Activated CD4-positive, alpha-beta T cell treated with anti-CD3 and anti-CD28 coated beads, Interleukin-2, amount 50 U/mL, for 1 hour (primary cell): ENCODE measurements around the gene CEMP1.

Source experiments
- DNase-seq: peaks from one replicate; pipeline ENCODE4 v3.0.0-alpha.2; 2020

The CEMP1 gene

DNA sequence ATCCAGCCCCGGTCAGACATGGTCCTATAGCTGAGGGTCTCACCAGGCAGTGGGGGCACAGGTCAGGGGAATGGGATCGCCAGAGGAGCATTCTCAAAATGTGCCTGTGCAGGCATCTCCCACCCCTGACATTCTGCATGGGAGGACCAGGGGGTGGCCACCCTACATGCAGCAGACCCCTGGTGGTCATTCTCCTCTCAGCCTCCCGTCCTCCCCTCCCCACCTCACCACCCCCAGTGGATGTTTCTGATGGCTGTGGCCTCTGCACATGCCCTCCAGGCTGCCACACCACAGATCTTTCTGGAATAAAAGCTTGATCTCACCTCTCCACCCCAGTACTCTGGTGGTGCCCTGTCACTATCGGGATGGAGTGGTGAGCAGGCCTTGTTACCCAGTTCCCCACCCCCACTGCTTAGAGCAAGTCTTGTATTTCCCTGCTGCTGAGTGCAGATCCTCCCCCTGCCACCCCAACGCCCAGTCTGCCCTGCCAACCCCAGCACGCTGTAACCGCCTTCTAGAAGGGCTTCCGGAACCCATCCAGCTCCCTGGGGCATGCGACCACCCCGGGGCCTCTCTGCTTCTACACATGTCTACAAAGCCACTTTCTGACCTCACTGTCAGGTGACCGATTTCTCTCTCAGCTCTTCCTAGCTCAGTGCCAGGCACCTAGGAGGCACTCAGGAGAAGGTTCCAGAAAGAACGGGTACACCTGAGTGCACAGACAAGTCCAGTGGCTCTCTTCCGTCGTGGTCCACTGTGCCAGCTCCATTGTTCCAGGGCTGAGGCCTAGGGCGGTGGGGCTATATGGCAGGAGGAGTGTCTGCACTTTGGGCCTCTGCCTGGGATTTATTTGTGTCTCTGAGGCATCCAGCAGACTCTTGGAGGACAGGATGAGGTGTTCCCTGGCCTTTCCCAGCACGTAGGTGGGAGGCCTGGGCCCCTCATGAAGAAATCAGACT, 47.0 kb downstream of the CEMP1 start:
- DNase-seq, result no peak

DNA sequence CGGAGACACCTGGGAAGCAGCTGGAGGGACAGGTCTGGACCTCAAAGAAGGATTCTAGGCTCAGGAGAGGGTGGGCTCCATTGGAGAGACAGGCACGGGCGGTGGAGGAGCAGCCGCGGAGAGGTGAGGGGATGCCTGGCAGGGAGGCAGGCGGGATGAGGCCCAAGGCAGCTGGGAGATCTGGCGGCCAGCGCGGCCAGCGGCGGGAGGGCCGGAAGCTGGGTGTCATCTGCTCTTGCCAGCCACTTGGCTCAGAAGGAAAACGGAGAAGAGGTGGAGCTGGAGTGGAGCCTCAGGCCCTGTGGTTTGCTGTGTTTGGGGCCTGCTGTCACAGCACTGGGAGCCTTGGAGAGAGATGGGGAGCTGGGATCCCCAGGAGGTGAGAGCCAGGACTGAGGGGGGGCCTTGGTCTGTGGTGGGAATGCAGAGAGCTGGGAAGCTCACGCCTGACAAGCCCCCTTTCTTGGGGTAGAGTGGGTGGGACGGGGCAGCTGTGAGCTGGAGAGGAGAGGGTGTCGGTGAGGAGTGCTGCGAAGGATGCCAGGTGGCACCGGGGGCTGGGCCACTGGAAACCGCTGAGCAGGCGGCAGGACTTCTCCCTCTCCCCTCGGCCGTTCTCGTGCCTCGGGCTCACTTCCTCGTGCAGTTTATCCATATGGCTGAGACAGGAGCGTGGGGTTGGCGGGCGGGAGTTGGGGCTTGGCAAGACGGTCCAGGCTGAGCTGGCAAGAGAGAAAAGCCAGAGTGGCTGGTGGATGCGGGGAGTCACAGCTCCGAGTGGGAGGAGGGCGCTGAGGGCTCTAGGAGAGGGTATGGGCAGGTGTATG, 48.3 kb downstream of the CEMP1 start:
- DNase-seq, result no peak

- DNase-seq, result no peak
These were observed 49.0 kb downstream of the CEMP1 start for GRCh38 chr16:2482249-2482648.

- DNase-seq, result no peak
These were observed 49.5 kb downstream of the CEMP1 start for GRCh38 chr16:2481676-2482075.

DNA sequence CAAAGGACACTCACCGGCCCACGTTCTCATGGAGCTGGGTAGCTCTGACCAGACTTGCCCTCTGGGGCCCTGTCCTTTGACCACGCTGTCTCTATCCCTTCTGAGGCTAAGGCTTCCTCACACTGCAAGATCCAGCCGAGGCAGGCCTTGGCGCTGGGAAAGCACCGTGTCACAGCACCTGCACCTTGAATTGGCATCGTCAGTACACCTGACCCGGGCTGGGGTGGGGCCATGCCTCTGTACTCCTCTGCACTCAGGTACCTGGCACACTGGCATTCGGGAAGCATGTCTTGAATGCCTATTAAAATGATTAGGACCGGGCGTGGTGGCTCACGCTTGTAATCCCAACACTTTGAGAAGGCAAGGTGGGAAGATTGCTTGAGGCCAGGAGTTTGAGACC, 50.3 kb downstream of the CEMP1 start:
- no peak for DNase-seq
